H7 (cell line): ENCODE results near the gene CXorf65. TPM values are rescaled to one million over a fixed set of nuclear protein-coding genes. Genes with fewer than 3 reads are reported as not detected.

ENCODE experiments used
- DNase-seq: peaks from one replicate; pipeline ENCODE4 v3.0.0; 2012
- H3K27me3 ChIP-seq: 2 replicates; pipeline ENCODE4 v1.6.0; 2011; ENCODE audit warnings: mild to moderate bottlenecking, low read length; ENCODE audit not compliant: control insufficient read depth, insufficient read depth
- H3K36me3 ChIP-seq: replicated peaks from 2 replicates; pipeline ENCODE4 v1.5.1; 2011; ENCODE audit warnings: low read length; ENCODE audit not compliant: control insufficient read depth, insufficient read depth
- H3K4me3 ChIP-seq: 2 replicates; pipeline ENCODE4 v1.5.1; 2011; ENCODE audit warnings: low read depth, mild to moderate bottlenecking, control low read depth, low read length, moderate library complexity; ENCODE audit not compliant: insufficient read depth
- total RNA-seq: library from RNA; depleted of rRNA; stranded (reverse); fragments of >200 nt; shearing (Covaris generic); gene quantifications from 2 replicates; pipeline ENCODE4 v1.2.3, GENCODE V29; 2014; rRNA removed

CXorf65 gene
- total RNA-seq = 3.8 TPM in 1 of 2 replicates, not detected in the other

- DNase-seq = no peak
- H3K36me3 ChIP-seq = no peaks in the 10 kb centered on the region; the same call in 1 of the 2 replicates
- H3K27me3 ChIP-seq = peaks cover 2% of the 10 kb centered on the region
- no peak within 1 kb of the TSS for H3K4me3 ChIP-seq
These were observed at the start of gene CXorf65 for GRCh38 chrX:71106427-71106826. CXorf65 (minus strand) TSS chrX:71106740; CDS start chrX:71106556, 184 bp downstream.

GRCh38 chrX:71154641-71155040, 48.1 kb upstream of the CXorf65 start:
- DNase-seq = no peak
- Histone ChIP-seq H3K36me3 (no peaks in the 10 kb centered on the region; the same call in none of the 2 replicates), H3K27me3 (no peaks in the 10 kb centered on the region), H3K4me3 (no peak overlapping the region)

GRCh38 chrX:71154196-71154595, 47.7 kb upstream of the CXorf65 start:
- no peaks in the 10 kb centered on the region for H3K27me3 ChIP-seq
- H3K4me3 ChIP-seq = no peak overlapping the region
- H3K36me3 ChIP-seq = no peaks in the 10 kb centered on the region; the same call in none of the 2 replicates
- no peak for DNase-seq

GRCh38 chrX:71151366-71151765, 44.8 kb upstream of the CXorf65 start:
- no peak for DNase-seq
- no peaks in the 10 kb centered on the region; the same call in none of the 2 replicates for H3K36me3 ChIP-seq
- H3K27me3 ChIP-seq = no peaks in the 10 kb centered on the region
- H3K4me3 ChIP-seq = no peak overlapping the region

- DNase-seq = no peak
- Histone ChIP-seq H3K4me3 (no peak overlapping the region), H3K36me3 (no peaks in the 10 kb centered on the region), H3K27me3 (0 out of 2 replicates have a peak, but pooled peaks cover 2% of the 10 kb centered on the region)
These were observed 41.7 kb upstream of the CXorf65 start for GRCh38 chrX:71148278-71148663.

- Histone ChIP-seq H3K36me3 (no peaks in the 10 kb centered on the region), H3K4me3 (no peak overlapping the region), H3K27me3 (0 out of 2 replicates have a peak, but pooled peaks cover 2% of the 10 kb centered on the region)
- DNase-seq = no peak
These were observed 41.1 kb upstream of the CXorf65 start for GRCh38 chrX:71147496-71148277.

GRCh38 chrX:71144651-71145050, 38.1 kb upstream of the CXorf65 start, which contains the start of gene NLGN3:
NLGN3 (plus strand) TSS chrX:71144841; CDS start chrX:71147750, 2,909 bp downstream.
- 0 out of 2 replicates have a peak, but pooled peaks cover 2% of the 10 kb centered on the region for H3K27me3 ChIP-seq
- H3K4me3 ChIP-seq = peak within 1 kb of the TSS; percentile 50
- DNase-seq = peak; percentile 87
- no peaks in the 10 kb centered on the region for H3K36me3 ChIP-seq

- Histone ChIP-seq H3K36me3 (0 out of 2 replicates have a peak, but pooled peaks cover 2% of the 10 kb centered on the region), H3K27me3 (0 out of 2 replicates have a peak, but pooled peaks cover 2% of the 10 kb centered on the region), H3K4me3 (no peak overlapping the region)
- no peak for DNase-seq
These were observed 37.0 kb upstream of the CXorf65 start for GRCh38 chrX:71143508-71143907.

GRCh38 chrX:71140440-71140839, 33.9 kb upstream of the CXorf65 start:
- no peak overlapping the region for H3K4me3 ChIP-seq
- DNase-seq = no peak
- 0 out of 2 replicates have a peak, but pooled peaks cover 2% of the 10 kb centered on the region for H3K27me3 ChIP-seq
- H3K36me3 ChIP-seq = peaks cover 5% of the 10 kb centered on the region

GRCh38 chrX:71131510-71131909, 25.0 kb upstream of the CXorf65 start:
- no peak for DNase-seq
- Histone ChIP-seq H3K36me3 (peaks cover 7% of the 10 kb centered on the region), H3K4me3 (no peak overlapping the region), H3K27me3 (no peaks in the 10 kb centered on the region)

- Histone ChIP-seq H3K27me3 (no peaks in the 10 kb centered on the region), H3K4me3 (no peak overlapping the region), H3K36me3 (peaks cover 10% of the 10 kb centered on the region)
- DNase-seq = peak; percentile 69
These were observed 22.6 kb upstream of the CXorf65 start for GRCh38 chrX:71128915-71129765.

GRCh38 chrX:71128166-71128833, 21.8 kb upstream of the CXorf65 start:
- peaks cover 10% of the 10 kb centered on the region for H3K36me3 ChIP-seq
- DNase-seq = no peak
- no peak overlapping the region for H3K4me3 ChIP-seq
- H3K27me3 ChIP-seq = no peaks in the 10 kb centered on the region

- H3K36me3 ChIP-seq = peaks cover 1% of the 10 kb centered on the region
- peaks cover 2% of the 10 kb centered on the region; the same call in 1 of the 2 replicates for H3K27me3 ChIP-seq
- H3K4me3 ChIP-seq = peak overlapping the region; percentile 55
- DNase-seq = no peak
These were observed 12.5 kb upstream of the CXorf65 start for GRCh38 chrX:71118985-71119535.
